Measurements from ENCODE around the gene MAPK1.
"Not testable (repeated sequence)": the region's sequence is repeated elsewhere in the genome, so short reads cannot be mapped to it uniquely, and the experiment has no call there.

The MAPK1 gene

GRCh38 chr22:21818487-21819182, 48.8 kb downstream of the MAPK1 start:
- DNase-seq (ENCODE audit: low spot score) = no peak

GRCh38 chr22:21817497-21817853, 50.0 kb downstream of the MAPK1 start:
- DNase-seq (ENCODE audit: low spot score) = not testable (repeated sequence)

GRCh38 chr22:21816787-21817496, 50.5 kb downstream of the MAPK1 start:
- DNase-seq (ENCODE audit: low spot score) = peak; percentile 32

GRCh38 chr22:21816472-21816786, 51.0 kb downstream of the MAPK1 start:
- DNase-seq (ENCODE audit: low spot score) = no peak

GRCh38 chr22:21815958-21816357, 51.5 kb downstream of the MAPK1 start:
- no peak for DNase-seq (ENCODE audit: low spot score)

GRCh38 chr22:21815357-21815756, 52.1 kb downstream of the MAPK1 start:
- DNase-seq (ENCODE audit: low spot score) = no peak

GRCh38 chr22:21811982-21812381, 55.5 kb downstream of the MAPK1 start:
- no peak for DNase-seq (ENCODE audit: low spot score)

GRCh38 chr22:21807544-21808529, 59.6 kb downstream of the MAPK1 start:
- no peak for DNase-seq (ENCODE audit: low spot score)

GRCh38 chr22:21805325-21805724, 62.1 kb downstream of the MAPK1 start:
- not testable (repeated sequence) for DNase-seq (ENCODE audit: low spot score)

- no peak for DNase-seq (ENCODE audit: low spot score)
Measured at GRCh38 chr22:21803811-21804249, 63.6 kb downstream of the MAPK1 start.

- no peak for DNase-seq (ENCODE audit: low spot score)
Measured at GRCh38 chr22:21802673-21803072, 64.8 kb downstream of the MAPK1 start.

GRCh38 chr22:21802056-21802455, 65.4 kb downstream of the MAPK1 start:
- no peak for DNase-seq (ENCODE audit: low spot score)

GRCh38 chr22:21801304-21801644, 66.2 kb downstream of the MAPK1 start:
- not testable (repeated sequence) for DNase-seq (ENCODE audit: low spot score)

- DNase-seq (ENCODE audit: low spot score) = no peak
Measured at GRCh38 chr22:21800552-21801303, 66.7 kb downstream of the MAPK1 start.

- DNase-seq (ENCODE audit: low spot score) = no peak
Measured at GRCh38 chr22:21797444-21798221, 69.8 kb downstream of the MAPK1 start.

- DNase-seq (ENCODE audit: low spot score) = no peak
Measured at GRCh38 chr22:21796863-21797262, 70.6 kb downstream of the MAPK1 start.

- no peak for DNase-seq (ENCODE audit: low spot score)
Measured at GRCh38 chr22:21796231-21796630, 71.2 kb downstream of the MAPK1 start.

GRCh38 chr22:21793716-21794115, 73.7 kb downstream of the MAPK1 start:
- not testable (repeated sequence) for DNase-seq (ENCODE audit: low spot score)

- DNase-seq (ENCODE audit: low spot score) = peak; percentile 54
Measured at GRCh38 chr22:21791635-21792625, 75.5 kb downstream of the MAPK1 start.

Measured in hematopoietic multipotent progenitor cell treated with erythropoietin and hydrocortisone succinate and interleukin-3 and kit ligand, for 15 days (in vitro differentiated cells).